Caki2 (cell line): Measurements from ENCODE around the gene USP10. TPM values are rescaled to one million over a fixed set of nuclear protein-coding genes. Genes with fewer than 3 reads are reported as not detected.

Experiments used
- DNase-seq: peaks from one replicate; pipeline ENCODE4 v3.0.0-alpha.2; 2015; ENCODE audit warnings: low read depth
- in situ Hi-C: cut with HindIII; loops from 2 replicates; pipeline ENCODE4 v1.10.0; 2016; ENCODE audit warnings: low sequenced_read_pairs, low pct_unique_long_range_greater_than_20kb, mixed read lengths
- total RNA-seq: library from RNA; depleted of rRNA; stranded (reverse); fragments of >200 nt; shearing (Covaris generic); gene quantifications from 2 replicates; pipeline ENCODE4 v1.2.3, GENCODE V29; 2014; ENCODE audit warnings: low replicate concordance

Gene USP10
- total RNA-seq, 1 experiment from 2014 or later = 45.3 TPM

- in situ Hi-C loops = no loop called here
These were observed 104.5 kb downstream of the USP10 start for GRCh38 chr16:84804326-84804725.

GRCh38 chr16:84806256-84806889, 106.6 kb downstream of the USP10 start:
- peak; percentile 75 for DNase-seq
- in situ Hi-C loops = no loop called here

More at GRCh38 chr16:84804326-84804725, 104.5 kb downstream of the USP10 start:
- DNase-seq = no peak

- no peak for DNase-seq
- in situ Hi-C loops = no loop called here
These were observed 107.1 kb downstream of the USP10 start for GRCh38 chr16:84806890-84807258.

- no peak for DNase-seq
- in situ Hi-C loops = no loop called here
These were observed 108.0 kb downstream of the USP10 start for GRCh38 chr16:84807776-84808175.

- DNase-seq = no peak
- in situ Hi-C loops = no loop called here
These were observed 109.0 kb downstream of the USP10 start for GRCh38 chr16:84808826-84809225.

- in situ Hi-C loops = no loop called here
- no peak for DNase-seq
These were observed 110.9 kb downstream of the USP10 start for GRCh38 chr16:84810518-84811273.

- DNase-seq = no peak
- in situ Hi-C loops = no loop called here
These were observed 111.7 kb downstream of the USP10 start for GRCh38 chr16:84811529-84811928.

GRCh38 chr16:84813141-84813934, 113.5 kb downstream of the USP10 start:
- no peak for DNase-seq
- in situ Hi-C loops = no loop called here

GRCh38 chr16:84815462-84815861, 115.7 kb downstream of the USP10 start:
- in situ Hi-C loops = no loop called here
- no peak for DNase-seq

GRCh38 chr16:84816023-84816422, 116.2 kb downstream of the USP10 start:
- DNase-seq = no peak
- in situ Hi-C loops = no loop called here

- in situ Hi-C loops = no loop called here
- DNase-seq = no peak
These were observed 116.7 kb downstream of the USP10 start for GRCh38 chr16:84816485-84816884.

GRCh38 chr16:84817206-84817605, 117.4 kb downstream of the USP10 start:
- DNase-seq = no peak
- in situ Hi-C loops = no loop called here

GRCh38 chr16:84817613-84818012, 117.8 kb downstream of the USP10 start:
- DNase-seq = no peak
- in situ Hi-C loops = no loop called here

GRCh38 chr16:84818133-84818532, 118.3 kb downstream of the USP10 start:
- no peak for DNase-seq
- in situ Hi-C loops = no loop called here

GRCh38 chr16:84818989-84819643, 119.3 kb downstream of the USP10 start:
- in situ Hi-C loops = no loop called here

GRCh38 chr16:84819644-84820304, 120.0 kb downstream of the USP10 start, which contains the start of gene CRISPLD2:
Gene CRISPLD2, plus strand, starts transcription at chr16:84819985. Its CDS starts 18,511 bp downstream, at chr16:84838496.
- peak; percentile 90 for DNase-seq
- in situ Hi-C loops = no loop called here

More at GRCh38 chr16:84818989-84819643, 119.3 kb downstream of the USP10 start:
- no peak for DNase-seq

GRCh38 chr16:84820305-84820684, 120.5 kb downstream of the USP10 start:
- no peak for DNase-seq
- in situ Hi-C loops = no loop called here

- in situ Hi-C loops = no loop called here
- no peak for DNase-seq
These were observed 121.0 kb downstream of the USP10 start for GRCh38 chr16:84820771-84821170.
